ENCODE results near the gene ASTN2.

DNA sequence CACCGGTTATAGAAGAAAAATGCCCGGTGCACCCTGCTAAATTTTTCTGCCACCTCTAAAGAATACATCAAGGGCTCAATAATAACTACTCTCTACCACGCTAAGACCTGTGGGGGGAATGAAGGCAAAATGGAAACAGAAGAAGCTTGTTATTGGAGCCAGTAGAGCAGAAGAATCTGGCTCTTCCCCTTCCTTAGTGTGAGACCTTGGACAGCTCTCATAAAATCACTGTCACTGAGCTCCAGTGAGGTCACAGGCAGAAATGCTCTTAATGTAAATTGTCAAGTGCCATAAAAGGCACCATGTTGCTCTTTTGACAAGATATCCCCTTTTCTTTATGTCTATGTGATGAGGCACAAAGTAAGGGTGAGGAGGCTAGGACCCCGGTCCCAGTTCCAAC lies 74.4 kb downstream of the ASTN2 start:
- TF ChIP-seq GATA2 (IDR thresholded peaks at IDR 0.05; ENCODE audit: low read depth, low read length) (no peak), GATA3 (IDR thresholded peaks at IDR 0.05; ENCODE audit: low read depth, low read length) (no peak)

Data from SH-SY5Y (cell line).